Endodermal cell (in vitro differentiated cells): ENCODE measurements around the gene FAM107B. TPM values are rescaled to one million over a fixed set of nuclear protein-coding genes. Genes with fewer than 3 reads are reported as not detected.

ENCODE experiments used
- DNase-seq: peaks from one replicate; pipeline ENCODE4 v3.0.0-alpha.2; 2017
- H3K27ac ChIP-seq: 2 replicates; pipeline ENCODE4 v1.5.1; 2013; ENCODE audit warnings: mild to moderate bottlenecking, low read depth, low read length, moderate library complexity
- H3K27me3 ChIP-seq: 2 replicates; pipeline ENCODE4 v1.6.1; 2013; ENCODE audit warnings: mild to moderate bottlenecking, low read length, moderate library complexity; ENCODE audit not compliant: insufficient read depth, control insufficient read depth, poor library complexity, severe bottlenecking
- H3K36me3 ChIP-seq: 2 replicates; pipeline ENCODE4 v1.7.0; 2013; ENCODE audit warnings: mild to moderate bottlenecking, low read length, moderate library complexity; ENCODE audit not compliant: control insufficient read depth, insufficient read depth
- H3K4me1 ChIP-seq: one replicate; pipeline ENCODE4 v1.7.0; 2013; ENCODE audit warnings: low read length; ENCODE audit not compliant: control insufficient read depth, insufficient read depth
- H3K4me3 ChIP-seq: 2 replicates; pipeline ENCODE4 v1.5.1; 2013; ENCODE audit warnings: mild to moderate bottlenecking, low read length, moderate library complexity
- H3K9ac ChIP-seq: 2 replicates; pipeline ENCODE4 v1.6.1; 2013; ENCODE audit warnings: mild to moderate bottlenecking, low read length, moderate library complexity; ENCODE audit not compliant: poor library complexity, severe bottlenecking; ENCODE audit errors: extremely low read depth
- H3K9me3 ChIP-seq: 2 replicates; pipeline ENCODE4 v1.6.1; 2013; ENCODE audit warnings: mild to moderate bottlenecking, low read length, moderate library complexity; ENCODE audit not compliant: control insufficient read depth
- H3K27ac Mint-ChIP-seq: 2 replicates; pipeline ENCODE4 v1.8.0; 2020; ENCODE audit warnings: mixed read lengths
- H3K27me3 Mint-ChIP-seq: 2 replicates; pipeline ENCODE4 v1.8.0; 2021; ENCODE audit warnings: mild to moderate bottlenecking, mixed read lengths; ENCODE audit not compliant: insufficient read depth
- H3K36me3 Mint-ChIP-seq: 2 replicates; pipeline ENCODE4 v1.8.0; 2020; ENCODE audit warnings: low read depth, mixed read lengths
- H3K4me1 Mint-ChIP-seq: 2 replicates; pipeline ENCODE4 v1.8.0; 2020; ENCODE audit warnings: mixed read lengths
- H3K4me3 Mint-ChIP-seq: 2 replicates; pipeline ENCODE4 v1.8.0; 2020; ENCODE audit warnings: mild to moderate bottlenecking, moderate library complexity, mixed read lengths
- H3K9me3 Mint-ChIP-seq: 2 replicates; pipeline ENCODE4 v1.8.0; 2020; ENCODE audit warnings: mild to moderate bottlenecking, mixed read lengths
- WGBS, 2 experiments: methylation state at CpG; one replicate each; pipeline versions ENCODE4 v1.1.5 to v1.1.7; 2013; ENCODE audit warnings: missing lambda C conversion rate in 2 of 2, mixed read lengths in 1 of 2; ENCODE audit not compliant: insufficient coverage in 1 of 2, insufficient read length in 1 of 2; 5-methylcytosine and 5-hydroxymethylcytosine counted together
- total RNA-seq, 2 donors: library from RNA; stranded (reverse); fragmentation: NEBNext Ultra II Directional in 1 of 2; extraction: Animal tissue kit (Norgen Biotek cat#: 25700) in 1 of 2; gene quantifications; 2 replicates in 1 of 2; 3 replicates in 1 of 2; pipeline ENCODE4 v1.2.1, GENCODE V29; 2021
- TF ChIP-seq, protein P1 (sequence below): fragments of 200-600 bp; sonication (generic); conservative IDR thresholded peaks from 2 replicates; pipeline ENCODE4 v1.5.0; 2021; ENCODE audit warnings: antibody characterized with exemption, mild to moderate bottlenecking

Gene FAM107B
- total RNA-seq, 2 donors from 2014 or later = 16.0 to 24.0 TPM

DNA sequence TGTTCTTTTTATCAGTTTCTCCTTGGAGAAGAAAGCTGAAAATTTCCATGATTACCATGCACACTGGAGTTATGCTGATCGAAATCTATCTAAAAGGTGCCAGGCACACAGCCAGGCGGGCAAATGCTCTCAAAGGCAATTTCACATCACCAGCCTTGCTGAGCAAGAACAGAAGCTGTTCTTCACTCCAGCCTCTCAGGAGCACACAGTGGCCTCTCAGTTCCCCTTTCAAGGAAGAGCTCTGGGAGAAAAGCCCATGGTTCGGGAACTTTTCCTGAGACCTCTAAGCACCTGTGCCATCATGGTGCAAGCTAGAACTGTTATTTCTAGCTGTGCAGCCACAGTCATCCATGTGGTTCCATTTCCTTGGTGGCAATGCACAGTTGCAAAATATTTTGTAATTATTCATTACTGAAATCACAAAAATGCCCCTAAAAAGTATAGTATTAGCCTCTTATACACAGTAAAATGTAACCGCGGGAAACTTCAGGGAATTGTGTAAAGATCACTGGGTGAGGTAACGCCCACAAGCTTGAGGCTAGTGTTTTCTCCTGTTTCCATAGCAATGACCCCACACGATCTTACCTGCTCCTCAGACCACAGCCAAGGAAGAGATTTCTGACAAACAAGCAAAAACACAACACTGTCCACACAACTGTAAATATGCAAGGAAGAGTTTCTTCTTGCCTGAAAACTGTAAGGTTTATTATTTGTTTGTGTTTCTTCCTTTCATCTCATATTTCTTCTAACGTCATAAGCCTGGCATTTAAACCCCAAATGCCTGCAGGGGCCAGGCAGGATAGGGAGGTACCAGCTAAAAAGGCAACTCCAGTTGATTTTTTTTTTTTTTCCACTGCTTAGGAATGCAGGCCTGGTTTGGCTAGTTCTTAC lies 121.2 kb downstream of the FAM107B start:
- Histone ChIP-seq H3K4me1 (peaks cover 27% of the 10 kb centered on the region), H3K27me3 (no peaks in the 10 kb centered on the region), H3K36me3 (no peaks in the 10 kb centered on the region), H3K4me3 (no peak overlapping the region), H3K9me3 (no peaks in the 10 kb centered on the region), H3K27ac (peak overlapping the region; percentile 11), H3K9ac (peak overlapping the region; percentile 12)
- Mint-ChIP-seq H3K9me3 (no peaks in the 10 kb centered on the region), H3K27ac (peak overlapping the region; percentile 75), H3K4me1 (peaks cover 57% of the 10 kb centered on the region), H3K36me3 (no peaks in the 10 kb centered on the region), H3K27me3 (no peaks in the 10 kb centered on the region), H3K4me3 (no peak overlapping the region)
- peak; percentile 77 for DNase-seq
- TF ChIP-seq, protein P1, sequence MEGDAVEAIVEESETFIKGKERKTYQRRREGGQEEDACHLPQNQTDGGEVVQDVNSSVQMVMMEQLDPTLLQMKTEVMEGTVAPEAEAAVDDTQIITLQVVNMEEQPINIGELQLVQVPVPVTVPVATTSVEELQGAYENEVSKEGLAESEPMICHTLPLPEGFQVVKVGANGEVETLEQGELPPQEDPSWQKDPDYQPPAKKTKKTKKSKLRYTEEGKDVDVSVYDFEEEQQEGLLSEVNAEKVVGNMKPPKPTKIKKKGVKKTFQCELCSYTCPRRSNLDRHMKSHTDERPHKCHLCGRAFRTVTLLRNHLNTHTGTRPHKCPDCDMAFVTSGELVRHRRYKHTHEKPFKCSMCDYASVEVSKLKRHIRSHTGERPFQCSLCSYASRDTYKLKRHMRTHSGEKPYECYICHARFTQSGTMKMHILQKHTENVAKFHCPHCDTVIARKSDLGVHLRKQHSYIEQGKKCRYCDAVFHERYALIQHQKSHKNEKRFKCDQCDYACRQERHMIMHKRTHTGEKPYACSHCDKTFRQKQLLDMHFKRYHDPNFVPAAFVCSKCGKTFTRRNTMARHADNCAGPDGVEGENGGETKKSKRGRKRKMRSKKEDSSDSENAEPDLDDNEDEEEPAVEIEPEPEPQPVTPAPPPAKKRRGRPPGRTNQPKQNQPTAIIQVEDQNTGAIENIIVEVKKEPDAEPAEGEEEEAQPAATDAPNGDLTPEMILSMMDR = no peak
- WGBS, 2 experiments = 47 to 57% methylated on average over 6 to 8 of the region's 8 CpGs

DNA sequence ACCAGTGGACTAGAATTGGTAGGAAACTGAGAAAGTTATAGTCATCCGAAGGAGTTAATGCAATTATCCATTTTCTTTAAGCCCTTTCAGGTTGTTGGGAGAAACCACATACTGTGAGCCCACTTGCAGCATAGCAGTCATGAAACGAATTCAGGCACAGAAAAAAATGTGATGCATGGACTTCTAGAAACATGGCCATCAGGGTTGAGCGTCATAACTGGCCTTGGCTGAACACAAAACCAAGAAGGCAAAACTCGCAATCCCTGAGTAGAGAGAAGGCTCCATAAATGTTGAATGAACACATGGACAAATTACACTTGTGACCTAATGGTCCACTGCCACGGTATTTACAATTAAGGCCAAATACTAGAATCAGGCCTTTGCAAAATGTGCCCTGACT lies 121.9 kb downstream of the FAM107B start:
- Histone ChIP-seq H3K4me3 (no peak overlapping the region), H3K9me3 (no peaks in the 10 kb centered on the region), H3K36me3 (no peaks in the 10 kb centered on the region), H3K4me1 (peaks cover 27% of the 10 kb centered on the region), H3K9ac (peak overlapping the region; percentile 12), H3K27ac (no peak overlapping the region), H3K27me3 (no peaks in the 10 kb centered on the region)
- Mint-ChIP-seq H3K27ac (no peak overlapping the region), H3K4me3 (no peak overlapping the region), H3K4me1 (peaks cover 63% of the 10 kb centered on the region), H3K27me3 (no peaks in the 10 kb centered on the region), H3K9me3 (no peaks in the 10 kb centered on the region), H3K36me3 (no peaks in the 10 kb centered on the region)
- no peak for DNase-seq
- TF ChIP-seq, protein P1 = no peak
- WGBS, 2 experiments = 90 to 94% methylated on average over 5 of the region's 5 CpGs

DNA sequence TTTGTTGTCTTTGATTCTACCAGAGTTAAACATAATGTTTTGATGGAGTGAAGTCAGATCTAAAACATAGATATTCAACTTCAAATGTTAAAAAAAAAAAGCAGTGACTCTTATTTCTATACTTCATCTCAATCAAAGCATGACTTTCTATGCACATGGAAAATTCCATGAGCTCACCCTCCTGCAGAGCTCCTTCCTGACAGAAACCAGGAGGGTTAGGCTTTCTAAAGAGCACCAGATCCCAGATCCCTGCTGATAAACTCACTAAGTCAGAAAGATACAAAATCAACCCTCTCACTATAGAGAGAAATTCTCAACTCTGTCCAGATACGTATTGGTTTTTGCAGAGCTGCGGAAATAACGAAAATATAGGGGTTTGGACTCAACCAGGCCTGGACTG lies 122.6 kb downstream of the FAM107B start:
- H3K4me1 Mint-ChIP-seq = peaks cover 65% of the 10 kb centered on the region
- H3K9me3 Mint-ChIP-seq = no peaks in the 10 kb centered on the region
- TF ChIP-seq, protein P1 = no peak
- H3K36me3 Mint-ChIP-seq = no peaks in the 10 kb centered on the region
- H3K9ac ChIP-seq = no peak overlapping the region
- H3K27ac ChIP-seq = no peak overlapping the region
- H3K4me3 ChIP-seq = no peak overlapping the region
- WGBS, 2 experiments = 94% methylated on average over 3 of the region's 3 CpGs; no CpG with 5 or more reads in 1 of the 2 experiments
- no peaks in the 10 kb centered on the region for H3K36me3 ChIP-seq
- DNase-seq = no peak
- no peak overlapping the region for H3K27ac Mint-ChIP-seq
- peaks cover 27% of the 10 kb centered on the region for H3K4me1 ChIP-seq
- no peaks in the 10 kb centered on the region for H3K9me3 ChIP-seq
- H3K27me3 ChIP-seq = no peaks in the 10 kb centered on the region
- no peaks in the 10 kb centered on the region for H3K27me3 Mint-ChIP-seq
- H3K4me3 Mint-ChIP-seq = no peak overlapping the region
